Measurements from ENCODE around the gene PSMB1. TPM values are rescaled to one million over a fixed set of nuclear protein-coding genes. Genes with fewer than 3 reads are reported as not detected.
A peak's percentile ranks its signal among the peaks of the same experiment; 100 is the strongest.

Gene PSMB1
- total RNA-seq, 1 experiment from 2014 or later, result 446 TPM

GRCh38 chr6:170500955-170501590 is 52.0 kb downstream of the PSMB1 start:
- Histone ChIP-seq H3K27me3 (no peaks in the 10 kb centered on the region), H3K4me3 (no peak overlapping the region), H3K4me1 (no peaks in the 10 kb centered on the region), H3K36me3 (no peaks in the 10 kb centered on the region), H3K9me3 (replicated peaks) (no peaks in the 10 kb centered on the region), H3K27ac (no peak overlapping the region)
- no peak for DNase-seq

- Histone ChIP-seq H3K4me1 (no peaks in the 10 kb centered on the region), H3K4me3 (no peak overlapping the region), H3K27ac (no peak overlapping the region), H3K36me3 (no peaks in the 10 kb centered on the region), H3K27me3 (no peaks in the 10 kb centered on the region), H3K9me3 (replicated peaks) (no peaks in the 10 kb centered on the region)
- peak; percentile 69 to 83 for DNase-seq
Observed at GRCh38 chr6:170497841-170498301, 55.2 kb downstream of the PSMB1 start.

GRCh38 chr6:170493354-170493753 is 59.8 kb downstream of the PSMB1 start:
- no peak overlapping the region for H3K27ac ChIP-seq
- DNase-seq, result no peak
- H3K4me1 ChIP-seq, result no peaks in the 10 kb centered on the region
- no peaks in the 10 kb centered on the region for H3K27me3 ChIP-seq
- H3K9me3 ChIP-seq (replicated peaks), result no peaks in the 10 kb centered on the region
- no peak overlapping the region for H3K4me3 ChIP-seq
- H3K36me3 ChIP-seq, result no peaks in the 10 kb centered on the region

DNA sequence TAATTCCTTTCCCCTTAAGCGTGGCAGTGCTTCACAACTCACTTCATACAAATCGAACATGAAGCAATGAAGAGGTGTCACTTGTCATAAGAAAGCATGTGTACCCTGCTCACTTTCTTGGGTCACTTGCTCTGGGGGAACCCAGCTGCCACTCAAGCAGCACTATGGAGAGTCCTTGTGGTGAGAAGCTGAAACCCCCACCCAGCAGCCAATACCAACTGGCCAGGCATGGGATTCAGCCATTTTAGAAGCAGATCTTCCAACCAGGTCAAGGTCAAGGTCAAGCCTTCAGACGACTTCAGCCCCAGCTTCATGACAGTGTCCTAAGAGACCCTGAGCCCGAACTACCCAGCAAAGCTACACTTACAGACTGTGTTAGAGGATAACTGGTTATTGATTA is 62.8 kb downstream of the PSMB1 start:
- Histone ChIP-seq H3K27me3 (no peaks in the 10 kb centered on the region), H3K9me3 (replicated peaks) (no peaks in the 10 kb centered on the region), H3K4me3 (no peak overlapping the region), H3K4me1 (no peaks in the 10 kb centered on the region), H3K27ac (no peak overlapping the region), H3K36me3 (no peaks in the 10 kb centered on the region)
- no peak for DNase-seq

DNA sequence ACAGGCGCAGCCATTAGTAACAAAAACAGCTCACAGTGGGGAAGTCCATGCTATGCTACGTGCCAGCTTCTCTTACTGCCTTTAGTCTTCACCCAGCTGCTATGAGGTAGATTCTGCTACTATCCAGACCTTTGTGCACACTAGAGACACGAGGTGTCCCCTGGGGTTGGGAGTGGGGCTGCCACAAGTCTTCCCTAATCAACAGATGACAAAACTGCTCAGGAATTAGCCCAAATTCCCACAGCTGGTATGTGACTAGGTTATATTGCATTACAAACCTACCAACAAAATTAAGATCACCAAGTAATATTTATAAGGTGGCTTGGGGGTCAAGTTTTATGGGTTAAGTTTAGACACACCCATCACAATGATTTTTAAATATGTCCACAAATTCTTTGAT is 63.3 kb downstream of the PSMB1 start:
- Histone ChIP-seq H3K4me1 (no peaks in the 10 kb centered on the region), H3K36me3 (no peaks in the 10 kb centered on the region), H3K9me3 (replicated peaks) (no peaks in the 10 kb centered on the region), H3K27me3 (no peaks in the 10 kb centered on the region), H3K4me3 (no peak overlapping the region), H3K27ac (no peak overlapping the region)
- no peak for DNase-seq

GRCh38 chr6:170487707-170488329 is 65.3 kb downstream of the PSMB1 start:
- Histone ChIP-seq H3K9me3 (replicated peaks) (no peaks in the 10 kb centered on the region), H3K27me3 (no peaks in the 10 kb centered on the region), H3K4me3 (no peak overlapping the region), H3K27ac (no peak overlapping the region), H3K4me1 (no peaks in the 10 kb centered on the region), H3K36me3 (no peaks in the 10 kb centered on the region)
- no peak for DNase-seq

GRCh38 chr6:170485159-170485558 is 67.9 kb downstream of the PSMB1 start:
- Histone ChIP-seq H3K36me3 (no peaks in the 10 kb centered on the region), H3K27ac (no peak overlapping the region), H3K4me3 (no peak overlapping the region), H3K4me1 (no peaks in the 10 kb centered on the region), H3K9me3 (replicated peaks) (no peaks in the 10 kb centered on the region), H3K27me3 (no peaks in the 10 kb centered on the region)
- no peak for DNase-seq

Other genes with a start within 250 kb of the PSMB1 start
- gene FAM120B, start 246.5 kb downstream of the PSMB1 start, total RNA-seq (2014; rRNA removed; shearing (Covaris generic)), result 19.6 and 21.4 TPM in 2 replicates
- gene TBP, start 1.1 kb upstream of the PSMB1 start, total RNA-seq (2014; rRNA removed; shearing (Covaris generic)), result 33.5 and 37.1 TPM in 2 replicates
- 84.7 and 93.1 TPM in 2 replicates for gene PDCD2, start 31.3 kb upstream of the PSMB1 start, total RNA-seq (2014; rRNA removed; shearing (Covaris generic))

Data from SJCRH30 (cell line).